ENCODE data around the gene HCST. TPM values are rescaled to one million over a fixed set of nuclear protein-coding genes. Genes with fewer than 3 reads are reported as not detected.

HCST gene
- total RNA-seq, 4 donors from 2014 or later, result 10.5 to 37.6 (median 15.5) TPM

DNA sequence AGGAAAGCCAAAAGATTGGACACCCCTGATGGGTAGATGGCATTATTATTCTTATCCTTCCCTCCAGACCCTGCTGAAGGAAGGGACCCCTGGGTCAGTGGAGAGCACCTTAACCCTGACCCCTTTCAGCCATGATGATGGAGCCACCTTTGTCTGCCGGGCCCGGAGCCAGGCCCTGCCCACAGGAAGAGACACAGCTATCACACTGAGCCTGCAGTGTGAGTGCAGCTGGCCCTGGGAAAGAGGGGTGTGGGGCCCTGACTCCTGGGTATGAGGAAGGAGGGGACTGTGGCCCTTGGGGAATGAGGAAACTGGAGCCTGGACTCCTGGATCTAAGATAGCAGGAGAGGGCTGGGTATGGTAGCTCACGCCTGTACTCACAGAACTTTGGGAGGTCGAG, 42.9 kb upstream of the HCST start:
- TF ChIP-seq EP300 (IDR thresholded peaks at IDR 0.05), result no peak
- no peak for TF ChIP-seq POLR2A (IDR thresholded peaks at IDR 0.05)
- TF ChIP-seq, protein P1, sequence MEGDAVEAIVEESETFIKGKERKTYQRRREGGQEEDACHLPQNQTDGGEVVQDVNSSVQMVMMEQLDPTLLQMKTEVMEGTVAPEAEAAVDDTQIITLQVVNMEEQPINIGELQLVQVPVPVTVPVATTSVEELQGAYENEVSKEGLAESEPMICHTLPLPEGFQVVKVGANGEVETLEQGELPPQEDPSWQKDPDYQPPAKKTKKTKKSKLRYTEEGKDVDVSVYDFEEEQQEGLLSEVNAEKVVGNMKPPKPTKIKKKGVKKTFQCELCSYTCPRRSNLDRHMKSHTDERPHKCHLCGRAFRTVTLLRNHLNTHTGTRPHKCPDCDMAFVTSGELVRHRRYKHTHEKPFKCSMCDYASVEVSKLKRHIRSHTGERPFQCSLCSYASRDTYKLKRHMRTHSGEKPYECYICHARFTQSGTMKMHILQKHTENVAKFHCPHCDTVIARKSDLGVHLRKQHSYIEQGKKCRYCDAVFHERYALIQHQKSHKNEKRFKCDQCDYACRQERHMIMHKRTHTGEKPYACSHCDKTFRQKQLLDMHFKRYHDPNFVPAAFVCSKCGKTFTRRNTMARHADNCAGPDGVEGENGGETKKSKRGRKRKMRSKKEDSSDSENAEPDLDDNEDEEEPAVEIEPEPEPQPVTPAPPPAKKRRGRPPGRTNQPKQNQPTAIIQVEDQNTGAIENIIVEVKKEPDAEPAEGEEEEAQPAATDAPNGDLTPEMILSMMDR (IDR thresholded peaks at IDR 0.05), result no peak
- Histone ChIP-seq H3K4me1 (peaks cover 0 to 28% (median 10%) of the 10 kb centered on the region in 4 donors), H3K4me3 (no peak overlapping the region), H3K9me3 (peaks cover 0 to 16% (median 0%) of the 10 kb centered on the region in 4 donors), H3K36me3 (no peaks in the 10 kb centered on the region), H3K27ac (no peak overlapping the region), H3K27me3 (peaks cover 0 to 94% of the 10 kb centered on the region in 2 donors)
- 74 to 76% methylated on average over 4 of the region's 4 CpGs for WGBS, 2 donors
- no peak for DNase-seq (ENCODE audit: low spot score in 2 of 2)

DNA sequence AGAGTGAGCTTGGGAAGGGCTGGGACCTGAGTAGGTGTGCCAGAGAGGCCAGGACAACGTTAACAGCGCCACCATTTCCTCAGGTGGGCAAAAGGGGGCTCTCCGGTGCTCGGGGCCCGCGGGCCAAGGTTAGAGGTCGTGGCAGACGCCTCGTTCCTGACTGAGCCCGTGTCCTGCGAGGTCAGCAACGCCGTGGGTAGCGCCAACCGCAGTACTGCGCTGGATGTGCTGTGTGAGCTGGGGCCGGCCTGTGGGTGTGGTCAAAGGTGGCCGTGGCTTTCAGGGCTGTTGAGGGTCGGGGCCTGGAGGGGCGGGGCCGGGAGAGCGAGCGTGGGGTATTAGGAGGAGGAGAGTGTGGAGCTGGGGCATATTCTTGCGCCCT, 41.9 kb upstream of the HCST start:
- H3K4me1 ChIP-seq, result peaks cover 0 to 28% (median 10%) of the 10 kb centered on the region in 4 donors
- WGBS, 2 donors, result 0 to 19% methylated on average over 2 to 19 of the region's 24 CpGs
- no peak overlapping the region for H3K4me3 ChIP-seq
- H3K9me3 ChIP-seq, result peaks cover 0 to 16% (median 0%) of the 10 kb centered on the region in 4 donors
- H3K36me3 ChIP-seq, result no peaks in the 10 kb centered on the region
- H3K27me3 ChIP-seq, result peaks cover 0 to 87% of the 10 kb centered on the region in 2 donors
- H3K27ac ChIP-seq, result no peak overlapping the region
- TF ChIP-seq, protein P1 (IDR thresholded peaks at IDR 0.05), result no peak
- no peak for TF ChIP-seq POLR2A (IDR thresholded peaks at IDR 0.05)
- DNase-seq (ENCODE audit: low spot score in 2 of 2), result no peak

DNA sequence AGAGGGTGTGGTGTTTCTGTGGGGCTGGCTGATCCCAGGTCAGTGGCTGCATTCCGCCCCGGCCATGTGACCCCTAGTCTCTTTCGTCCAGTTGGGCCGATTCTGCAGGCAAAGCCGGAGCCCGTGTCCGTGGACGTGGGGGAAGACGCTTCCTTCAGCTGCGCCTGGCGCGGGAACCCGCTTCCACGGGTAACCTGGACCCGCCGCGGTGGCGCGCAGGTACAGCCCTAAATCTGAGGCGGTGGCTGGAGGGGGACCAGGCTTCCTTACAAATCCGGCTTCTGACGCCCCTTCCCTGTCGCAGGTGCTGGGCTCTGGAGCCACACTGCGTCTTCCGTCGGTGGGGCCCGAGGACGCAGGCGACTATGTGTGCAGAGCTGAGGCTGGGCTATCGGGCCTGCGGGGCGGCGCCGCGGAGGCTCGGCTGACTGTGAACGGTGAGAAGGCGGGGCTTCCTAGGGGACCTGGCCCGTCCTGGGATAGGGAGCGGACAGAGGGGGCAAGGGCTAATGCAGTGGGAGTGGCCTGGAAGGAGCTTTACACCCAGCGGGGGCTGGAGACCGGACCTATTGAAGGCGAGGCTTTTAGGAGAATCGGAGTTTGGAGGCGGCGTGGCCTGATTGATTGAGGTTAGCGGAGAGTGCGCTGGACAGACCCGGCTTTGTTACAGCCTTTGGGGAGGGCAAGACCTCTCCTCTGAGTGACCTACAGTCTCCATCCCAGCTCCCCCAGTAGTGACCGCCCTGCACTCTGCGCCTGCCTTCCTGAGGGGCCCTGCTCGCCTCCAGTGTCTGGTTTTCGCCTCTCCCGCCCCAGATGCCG, 41.3 kb upstream of the HCST start:
- DNase-seq (ENCODE audit: low spot score in 2 of 2), result no peak
- Histone ChIP-seq H3K27ac (no peak overlapping the region), H3K4me3 (no peak overlapping the region), H3K9me3 (peaks cover 0 to 16% (median 0%) of the 10 kb centered on the region in 4 donors), H3K4me1 (peaks cover 0 to 26% (median 9%) of the 10 kb centered on the region in 4 donors), H3K27me3 (peaks cover 0 to 81% of the 10 kb centered on the region in 2 donors), H3K36me3 (no peaks in the 10 kb centered on the region)
- TF ChIP-seq, protein P1 (IDR thresholded peaks at IDR 0.05), result no peak
- TF ChIP-seq POLR2A (IDR thresholded peaks at IDR 0.05), result no peak
- no peak for TF ChIP-seq EP300 (IDR thresholded peaks at IDR 0.05)
- WGBS, 2 donors, result 7 to 9% methylated on average over 42 to 55 of the region's 55 CpGs

DNA sequence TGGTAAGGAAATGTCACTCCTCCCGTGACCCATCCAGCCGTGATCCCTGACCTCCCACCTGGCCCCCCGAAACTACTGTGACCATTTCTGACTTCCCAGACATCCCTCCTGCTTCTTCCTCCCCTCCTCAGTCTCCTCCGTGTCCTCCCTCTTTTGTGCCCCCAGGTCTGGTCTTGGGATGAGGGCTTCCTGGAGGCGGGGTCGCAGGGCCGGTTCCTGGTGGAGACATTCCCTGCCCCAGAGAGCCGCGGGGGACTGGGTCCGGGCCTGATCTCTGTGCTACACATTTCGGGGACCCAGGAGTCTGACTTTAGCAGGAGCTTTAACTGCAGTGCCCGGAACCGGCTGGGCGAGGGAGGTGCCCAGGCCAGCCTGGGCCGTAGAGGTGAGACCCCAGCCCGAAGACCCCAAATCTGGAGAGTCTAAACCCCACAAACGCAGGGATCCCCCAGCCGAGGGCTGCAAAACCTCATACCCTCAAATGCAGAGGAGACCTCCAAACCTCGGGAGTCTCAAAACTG, 40.6 kb upstream of the HCST start:
- H3K9me3 ChIP-seq, result peaks cover 0 to 16% (median 0%) of the 10 kb centered on the region in 4 donors
- 34 to 43% methylated on average over 19 of the region's 19 CpGs for WGBS, 2 donors
- H3K4me3 ChIP-seq, result no peak overlapping the region
- H3K36me3 ChIP-seq, result no peaks in the 10 kb centered on the region
- H3K27me3 ChIP-seq, result peaks cover 0 to 80% of the 10 kb centered on the region in 2 donors
- H3K27ac ChIP-seq, result no peak overlapping the region
- no peak for DNase-seq (ENCODE audit: low spot score in 2 of 2)
- H3K4me1 ChIP-seq, result peaks cover 0 to 19% (median 4%) of the 10 kb centered on the region in 4 donors
- TF ChIP-seq, protein P1 (IDR thresholded peaks at IDR 0.05), result no peak
- no peak for TF ChIP-seq POLR2A (IDR thresholded peaks at IDR 0.05)
- TF ChIP-seq EP300 (IDR thresholded peaks at IDR 0.05), result no peak

DNA sequence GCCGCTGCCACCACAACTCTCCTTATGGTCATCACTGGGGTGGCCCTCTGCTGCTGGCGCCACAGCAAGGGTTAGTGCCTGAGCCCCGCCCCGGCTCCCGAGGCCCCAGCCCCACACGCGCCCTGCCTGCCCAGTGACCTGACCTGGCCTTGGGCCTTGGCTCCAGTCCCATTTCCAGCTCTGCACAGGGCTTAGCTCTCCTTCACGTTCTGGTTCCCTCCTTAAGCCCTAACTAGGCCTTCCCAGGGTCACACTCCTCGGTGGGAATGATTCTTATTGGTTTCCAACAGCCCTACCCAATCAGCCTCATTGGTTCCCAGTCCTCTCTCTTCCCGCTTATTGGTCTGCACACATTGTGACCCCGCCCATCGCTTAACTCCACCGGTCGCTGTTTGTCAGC, 39.8 kb upstream of the HCST start:
- no peak overlapping the region for H3K4me3 ChIP-seq
- H3K4me1 ChIP-seq, result peaks cover 0 to 13% (median 0%) of the 10 kb centered on the region in 4 donors
- WGBS, 2 donors, result 43 to 47% methylated on average over 14 of the region's 14 CpGs

More for the DNA sequence above, 39.8 kb upstream of the HCST start:
- Histone ChIP-seq H3K27me3 (peaks cover 0 to 75% of the 10 kb centered on the region in 2 donors), H3K9me3 (peaks cover 0 to 16% (median 0%) of the 10 kb centered on the region in 4 donors), H3K27ac (no peak overlapping the region), H3K36me3 (no peaks in the 10 kb centered on the region)
- TF ChIP-seq, protein P1 (IDR thresholded peaks at IDR 0.05), result no peak
- TF ChIP-seq POLR2A (IDR thresholded peaks at IDR 0.05) (no peak), EP300 (IDR thresholded peaks at IDR 0.05) (no peak)
- no peak for DNase-seq (ENCODE audit: low spot score in 2 of 2)
